Osteoblast (primary cell): Measurements from ENCODE around the gene SLC1A3. TPM values are rescaled to one million over a fixed set of nuclear protein-coding genes. Genes with fewer than 3 reads are reported as not detected.

Source experiments
- DNase-seq: peaks from one replicate; pipeline ENCODE4 v3.0.0; 2011; ENCODE audit warnings: low spot score, mixed read lengths; ENCODE audit not compliant: insufficient read length; ENCODE audit errors: missing footprints
- H2AFZ ChIP-seq: 2 replicates; pipeline ENCODE4 v1.6.0; 2011; ENCODE audit warnings: mild to moderate bottlenecking, low read length
- H3K27ac ChIP-seq: 2 replicates; pipeline ENCODE4 v1.5.1; 2011; ENCODE audit warnings: mild to moderate bottlenecking, low read depth, low read length, moderate library complexity
- H3K27me3 ChIP-seq: 2 replicates; pipeline ENCODE4 v1.6.0; 2012; ENCODE audit warnings: mild to moderate bottlenecking, control low read depth, inconsistent platforms, low read length, moderate library complexity; ENCODE audit not compliant: insufficient read depth
- H3K36me3 ChIP-seq: 2 replicates; pipeline ENCODE4 v1.5.1; 2011; ENCODE audit warnings: mild to moderate bottlenecking, low read length, control low read depth, moderate library complexity; ENCODE audit not compliant: insufficient read depth
- H3K4me1 ChIP-seq: 2 replicates; pipeline ENCODE4 v1.5.1; 2011; ENCODE audit warnings: mild to moderate bottlenecking, low read length, control low read depth, moderate library complexity; ENCODE audit not compliant: insufficient read depth
- H3K4me2 ChIP-seq: 2 replicates; pipeline ENCODE4 v1.6.0; 2011; ENCODE audit warnings: mild to moderate bottlenecking, low read length; ENCODE audit not compliant: insufficient read depth
- H3K4me3 ChIP-seq: fragments of 200-600 bp; sonication (generic); 3 replicates; pipeline ENCODE4 v1.5.1; 2012; ENCODE audit warnings: mild to moderate bottlenecking, low read length, inconsistent platforms; ENCODE audit not compliant: insufficient read depth
- H3K79me2 ChIP-seq: 2 replicates; pipeline ENCODE4 v1.6.0; 2012; ENCODE audit warnings: mild to moderate bottlenecking, low read length, control low read depth, inconsistent platforms; ENCODE audit not compliant: insufficient read depth
- H3K9me3 ChIP-seq: 2 replicates; pipeline ENCODE4 v1.5.1; 2011; ENCODE audit warnings: low read depth, low read length, control low read depth
- H4K20me1 ChIP-seq: 2 replicates; pipeline ENCODE4 v1.6.0; 2012; ENCODE audit warnings: mild to moderate bottlenecking, low read length, control low read depth; ENCODE audit not compliant: insufficient read depth
- CTCF ChIP-seq: IDR thresholded peaks from 2 replicates; pipeline ENCODE4 v1.5.1; 2011; ENCODE audit warnings: mild to moderate bottlenecking, low read depth, low read length, moderate library complexity; ENCODE audit errors: extremely low read depth
- total RNA-seq: library from RNA; depleted of rRNA; stranded (reverse); fragments of >200 nt; gene quantifications from 2 replicates; pipeline ENCODE4 v1.2.3, GENCODE V29; 2012

SLC1A3 gene
- total RNA-seq, 1 donor: 45.2 TPM

GRCh38 chr5:36706662-36707061 is 100.3 kb downstream of the SLC1A3 start:
- H3K27me3 ChIP-seq: peaks cover 12% of the 10 kb centered on the region
- H2AFZ ChIP-seq: no peak overlapping the region
- no peak for TF ChIP-seq CTCF
- H3K79me2 ChIP-seq: no peaks in the 10 kb centered on the region
- H3K4me3 ChIP-seq: no peak overlapping the region
- no peaks in the 10 kb centered on the region for H4K20me1 ChIP-seq
- H3K4me2 ChIP-seq: no peak overlapping the region
- no peaks in the 10 kb centered on the region for H3K36me3 ChIP-seq
- no peaks in the 10 kb centered on the region for H3K4me1 ChIP-seq
- no peak overlapping the region for H3K27ac ChIP-seq
- DNase-seq: no peak
- no peaks in the 10 kb centered on the region for H3K9me3 ChIP-seq

DNA sequence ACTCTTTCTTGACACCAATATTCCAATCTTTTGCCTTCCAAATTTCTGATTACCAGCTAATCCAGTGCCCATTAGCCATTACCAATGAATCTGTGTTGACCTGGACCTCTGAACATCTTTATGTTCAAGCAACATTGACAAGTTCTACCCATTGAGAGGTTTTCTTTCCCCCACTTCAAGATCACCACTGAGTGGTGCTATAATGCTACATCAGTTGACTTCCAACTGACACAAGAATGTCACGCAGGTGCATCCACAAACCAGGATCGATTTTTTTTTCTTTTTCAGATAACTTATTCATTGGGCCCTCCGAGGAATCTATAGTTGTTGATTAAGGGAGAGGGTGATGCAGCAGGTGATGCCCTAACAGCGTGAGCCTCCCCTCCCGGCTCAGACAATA is 102.6 kb downstream of the SLC1A3 start:
- no peak for TF ChIP-seq CTCF
- Histone ChIP-seq H3K4me3 (no peak overlapping the region), H4K20me1 (no peaks in the 10 kb centered on the region), H3K79me2 (no peaks in the 10 kb centered on the region), H3K36me3 (no peaks in the 10 kb centered on the region), H2AFZ (no peak overlapping the region), H3K27ac (no peak overlapping the region), H3K9me3 (no peaks in the 10 kb centered on the region), H3K4me1 (no peaks in the 10 kb centered on the region), H3K4me2 (no peak overlapping the region), H3K27me3 (peaks cover 6% of the 10 kb centered on the region)
- no peak for DNase-seq

DNA sequence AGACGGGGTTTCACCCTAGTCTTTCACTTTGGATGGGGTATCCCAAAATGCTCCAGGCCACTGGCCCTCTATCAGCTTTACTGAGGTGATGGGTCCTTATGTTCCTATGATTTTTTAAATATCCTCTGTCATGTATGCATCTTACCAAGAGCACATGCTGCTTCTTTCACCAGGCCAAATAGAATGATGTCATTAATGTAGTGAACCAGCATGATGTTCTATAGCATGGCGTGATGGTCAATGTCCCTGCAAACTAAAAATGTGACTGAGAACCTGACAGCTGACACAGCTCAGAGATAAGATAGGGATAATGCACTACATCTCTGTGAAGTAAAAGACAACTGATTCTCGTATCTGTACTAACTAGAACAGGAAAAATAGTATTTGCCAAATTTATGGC is 103.6 kb downstream of the SLC1A3 start:
- peaks cover 6% of the 10 kb centered on the region for H3K27me3 ChIP-seq
- H3K4me3 ChIP-seq: no peak overlapping the region
- no peak for DNase-seq
- no peak overlapping the region for H3K27ac ChIP-seq
- H4K20me1 ChIP-seq: no peaks in the 10 kb centered on the region
- no peaks in the 10 kb centered on the region for H3K4me1 ChIP-seq
- H3K9me3 ChIP-seq: no peaks in the 10 kb centered on the region
- no peak overlapping the region for H2AFZ ChIP-seq
- no peak for TF ChIP-seq CTCF
- no peaks in the 10 kb centered on the region for H3K36me3 ChIP-seq
- H3K79me2 ChIP-seq: no peaks in the 10 kb centered on the region
- no peak overlapping the region for H3K4me2 ChIP-seq

DNA sequence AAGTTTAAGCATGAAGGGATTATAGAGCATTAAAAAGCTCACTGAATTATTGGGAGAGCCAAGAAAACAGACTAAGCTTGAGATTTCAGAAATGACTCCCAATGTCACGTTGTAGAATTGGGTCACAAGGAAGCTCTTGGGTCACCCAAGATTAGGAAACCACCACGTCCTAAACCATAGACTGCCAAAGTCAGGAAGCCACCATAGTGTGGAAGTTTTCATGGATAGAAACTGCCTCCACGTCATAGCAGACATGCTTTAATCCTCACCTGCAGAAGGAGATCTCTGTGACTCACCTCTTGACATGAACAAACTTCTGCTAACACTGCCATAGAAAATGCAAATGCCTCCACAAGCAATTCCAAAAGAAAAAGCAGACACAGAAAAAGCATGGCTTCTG is 106.3 kb downstream of the SLC1A3 start:
- Histone ChIP-seq H3K27ac (no peak overlapping the region), H3K4me2 (no peak overlapping the region), H3K36me3 (no peaks in the 10 kb centered on the region), H3K4me1 (no peaks in the 10 kb centered on the region), H4K20me1 (no peaks in the 10 kb centered on the region), H3K27me3 (peaks cover 8% of the 10 kb centered on the region), H3K79me2 (no peaks in the 10 kb centered on the region), H3K9me3 (no peaks in the 10 kb centered on the region), H3K4me3 (no peak overlapping the region), H2AFZ (no peak overlapping the region)
- no peak for TF ChIP-seq CTCF
- DNase-seq: no peak
